ENCODE measurements around the gene ZSCAN5C.
A peak's percentile ranks its signal among the peaks of the same experiment; 100 is the strongest.
"Not testable (repeated sequence)": the region's sequence is repeated elsewhere in the genome, so short reads cannot be mapped to it uniquely, and the experiment has no call there.

ZSCAN5C gene, protein sequence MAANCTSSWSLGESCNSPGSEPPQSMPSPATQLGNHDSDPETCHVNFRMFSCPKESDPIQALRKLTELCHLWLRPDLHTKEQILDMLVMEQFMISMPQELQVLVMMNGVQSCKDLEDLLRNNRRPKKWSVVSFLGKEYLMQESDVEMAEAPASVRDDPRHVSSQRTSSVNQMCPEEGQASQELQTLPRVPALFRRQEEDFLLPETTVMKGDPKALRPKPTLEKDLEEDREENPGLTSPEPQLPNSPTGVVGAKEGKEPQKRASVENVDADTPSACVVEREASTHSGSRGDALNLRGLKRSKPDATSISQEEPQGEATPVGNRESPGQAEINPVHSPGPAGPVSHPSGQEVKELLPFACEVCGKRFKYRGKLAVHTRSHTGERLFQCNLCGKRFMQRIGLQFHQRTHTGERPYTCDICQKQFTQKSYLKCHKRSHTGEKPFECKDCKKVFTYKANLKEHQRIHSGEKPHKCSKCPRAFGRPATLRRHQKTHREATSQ

DNA sequence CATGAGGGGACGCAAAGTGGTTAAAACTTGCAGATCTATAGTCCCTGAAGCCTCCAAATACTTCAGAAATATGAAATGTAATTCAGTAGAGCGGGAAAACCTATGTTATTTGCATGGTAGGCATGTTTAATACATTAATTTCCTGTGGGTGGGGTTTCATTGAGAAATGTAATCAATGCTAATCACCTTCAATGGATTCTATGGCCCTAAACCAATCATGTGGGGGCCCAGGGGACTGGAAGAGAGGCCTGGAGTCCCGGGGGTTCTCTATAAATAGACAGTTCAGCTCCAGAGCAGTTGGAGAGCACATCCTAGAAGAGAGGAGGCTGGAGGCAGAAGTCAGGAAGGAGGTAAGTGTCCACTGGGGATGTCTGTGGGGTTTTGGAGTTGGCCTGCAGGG lies at the start of gene ZSCAN5C:
Gene ZSCAN5C (plus strand): TSS at position 301 of the 400 bp plus-strand sequence. CDS start 3,641 bp downstream, outside the sequence.
- no peak for DNase-seq

DNA sequence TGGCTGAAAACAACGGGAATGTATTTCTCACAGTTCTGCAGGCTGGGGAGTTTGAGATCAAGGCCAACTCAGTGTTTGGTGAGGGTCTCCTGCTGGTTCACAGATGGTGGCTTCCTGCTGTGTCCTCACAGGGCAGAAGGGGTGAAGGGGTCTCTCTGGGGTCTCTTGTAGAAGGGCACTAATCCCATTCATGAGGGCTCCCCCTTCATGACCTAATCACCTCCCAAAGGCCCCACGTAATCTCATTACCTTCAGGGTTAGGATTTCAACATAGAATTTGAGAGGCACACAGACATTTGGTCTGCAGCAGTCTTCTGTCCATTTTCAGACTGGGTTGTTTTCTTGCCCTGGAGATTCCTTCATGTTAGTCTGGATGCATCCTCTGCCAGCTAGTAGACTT lies 49.4 kb upstream of the ZSCAN5C start:
- no peak for DNase-seq

DNA sequence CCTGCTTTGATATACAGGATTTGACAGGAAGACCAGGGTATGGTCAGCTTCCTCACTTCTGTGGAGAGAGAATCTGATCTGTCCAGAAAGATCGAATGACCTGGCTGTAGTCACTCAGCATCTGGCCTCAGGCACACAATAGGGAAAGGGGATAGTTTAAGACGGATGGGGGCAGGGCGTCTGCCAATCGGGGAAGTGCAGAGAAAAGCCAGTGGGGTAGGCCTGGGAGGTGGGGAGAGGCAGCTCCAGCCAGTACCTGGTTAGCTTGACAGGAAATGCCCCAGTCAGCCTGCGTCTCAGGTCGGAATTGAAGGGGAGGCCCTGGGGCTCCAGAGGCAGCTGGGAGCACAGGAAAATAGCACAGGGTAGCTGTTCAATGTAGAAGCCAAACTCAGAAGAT lies 48.6 kb upstream of the ZSCAN5C start:
- DNase-seq, result no peak

DNA sequence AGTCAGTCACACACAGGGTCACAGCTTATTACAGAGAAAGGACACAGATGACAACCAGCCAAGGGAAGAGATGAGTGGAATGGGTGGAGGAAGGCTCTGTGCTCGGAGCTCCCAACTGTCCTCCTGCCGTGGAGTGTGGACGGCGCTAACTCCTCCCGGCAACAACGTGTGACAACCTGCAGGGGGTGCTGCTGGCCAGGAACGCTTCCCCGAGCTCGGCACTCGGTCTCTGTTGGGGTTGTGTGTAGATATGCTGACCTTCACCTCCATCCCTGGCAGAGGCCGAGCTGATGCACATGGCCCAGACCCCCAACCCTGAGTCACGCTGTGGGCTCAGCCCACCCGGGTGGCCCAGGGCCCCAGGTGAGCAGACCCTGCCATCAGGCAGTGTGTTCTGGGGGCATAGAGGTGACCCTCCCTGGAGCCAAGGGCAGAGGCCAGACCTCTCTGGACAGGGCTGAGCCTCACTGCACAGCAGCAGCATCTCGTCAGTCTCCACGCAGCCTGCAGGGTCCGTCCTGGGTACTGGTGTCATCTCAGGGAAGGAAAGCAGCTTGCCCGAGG lies 46.9 kb upstream of the ZSCAN5C start:
- no peak for DNase-seq

DNA sequence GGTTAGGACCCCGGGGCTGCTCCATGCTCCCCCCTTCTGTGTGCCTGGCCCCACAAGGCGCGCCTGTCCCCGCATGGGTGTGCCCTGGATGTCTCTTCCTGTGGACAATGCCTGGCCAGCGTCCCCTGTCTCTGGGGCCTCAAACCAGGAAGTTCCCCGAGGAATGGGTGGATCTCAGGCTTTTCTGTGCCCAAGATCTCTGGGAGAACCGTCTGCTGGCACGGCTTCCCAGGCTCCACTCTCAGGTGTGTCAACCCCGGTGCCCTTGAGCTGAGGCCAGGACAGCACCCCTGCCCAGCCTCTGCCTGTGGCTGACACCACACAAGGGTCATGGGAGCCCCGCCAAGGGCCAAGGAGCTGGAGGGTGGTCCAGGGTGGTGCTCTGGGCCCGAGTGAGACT lies 45.3 kb upstream of the ZSCAN5C start:
- DNase-seq, result no peak

DNA sequence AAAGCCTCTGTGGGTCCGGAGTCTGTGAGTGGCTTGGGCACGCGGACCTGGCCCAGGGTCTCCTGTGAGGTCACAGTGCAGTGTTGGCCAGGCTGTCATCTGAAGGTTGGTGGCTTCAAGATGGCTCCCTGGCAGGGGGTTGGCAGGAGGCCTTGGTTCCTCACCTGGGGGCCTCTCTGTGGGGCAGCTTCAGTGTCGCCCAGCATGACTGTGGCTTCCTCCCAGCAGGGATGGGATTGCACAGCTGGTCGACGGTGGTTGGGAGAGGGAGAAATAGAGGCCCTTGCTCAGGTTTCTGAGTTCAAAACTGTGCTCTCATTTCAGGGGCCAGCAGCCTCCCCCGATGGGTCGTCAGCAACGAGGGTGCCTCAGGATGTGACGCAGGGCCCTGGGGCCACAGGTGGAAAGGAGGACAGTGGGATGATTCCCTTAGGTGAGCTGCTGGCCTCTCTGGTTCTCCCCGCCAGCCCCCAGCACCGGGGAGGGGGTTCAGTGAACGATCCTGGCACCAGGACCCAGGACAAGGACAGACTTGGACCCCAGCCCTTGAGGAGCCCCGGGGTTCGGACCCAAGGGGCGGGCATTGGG lies 43.8 kb upstream of the ZSCAN5C start:
- no peak for DNase-seq

DNA sequence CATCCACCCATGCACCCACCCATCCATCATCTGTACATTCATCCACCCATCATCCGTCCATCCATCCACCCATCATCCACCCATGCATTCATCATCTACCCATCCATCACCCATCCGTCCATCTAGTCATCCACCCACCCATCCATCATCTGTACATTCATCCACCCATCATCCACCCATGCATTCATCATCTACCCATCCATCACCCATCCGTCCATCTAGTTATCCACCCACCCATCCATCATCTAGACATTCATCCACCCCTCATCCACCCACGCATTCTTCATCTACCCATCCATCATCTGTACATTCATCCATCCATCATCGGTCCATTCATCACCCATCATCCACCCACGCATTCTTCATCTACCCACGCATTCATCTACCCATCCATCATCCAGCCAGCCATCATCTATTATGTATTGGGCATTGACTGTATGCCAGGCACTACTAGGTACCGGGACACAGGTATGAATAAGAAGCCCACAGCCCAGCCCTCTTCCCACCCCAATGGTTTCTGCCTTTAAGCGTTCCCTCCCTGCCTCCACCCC lies 43.0 kb upstream of the ZSCAN5C start:
- no peak for DNase-seq

DNA sequence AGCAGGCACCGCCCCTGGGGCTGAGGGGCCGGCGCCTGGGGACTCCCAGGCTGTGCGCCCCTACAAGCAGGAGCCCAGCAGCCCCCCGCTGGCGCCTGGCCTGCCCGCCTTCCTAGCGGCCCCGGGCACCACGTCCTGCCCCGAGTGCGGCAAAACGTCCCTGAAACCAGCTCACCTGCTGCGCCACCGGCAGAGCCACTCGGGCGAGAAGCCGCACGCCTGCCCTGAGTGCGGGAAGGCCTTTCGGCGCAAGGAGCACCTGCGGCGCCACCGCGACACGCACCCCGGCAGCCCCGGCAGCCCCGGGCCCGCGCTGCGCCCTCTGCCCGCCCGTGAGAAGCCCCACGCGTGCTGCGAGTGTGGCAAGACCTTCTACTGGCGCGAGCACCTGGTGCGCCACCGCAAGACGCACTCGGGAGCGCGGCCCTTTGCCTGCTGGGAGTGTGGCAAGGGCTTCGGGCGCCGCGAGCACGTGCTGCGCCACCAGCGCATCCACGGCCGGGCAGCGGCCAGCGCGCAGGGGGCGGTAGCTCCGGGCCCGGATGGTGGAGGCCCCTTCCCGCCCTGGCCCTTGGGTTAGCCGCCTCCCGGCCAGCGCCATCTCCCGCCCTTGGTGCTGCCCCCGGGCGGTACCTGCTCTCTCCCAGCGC lies 42.3 kb upstream of the ZSCAN5C start:
- DNase-seq, result no peak

DNA sequence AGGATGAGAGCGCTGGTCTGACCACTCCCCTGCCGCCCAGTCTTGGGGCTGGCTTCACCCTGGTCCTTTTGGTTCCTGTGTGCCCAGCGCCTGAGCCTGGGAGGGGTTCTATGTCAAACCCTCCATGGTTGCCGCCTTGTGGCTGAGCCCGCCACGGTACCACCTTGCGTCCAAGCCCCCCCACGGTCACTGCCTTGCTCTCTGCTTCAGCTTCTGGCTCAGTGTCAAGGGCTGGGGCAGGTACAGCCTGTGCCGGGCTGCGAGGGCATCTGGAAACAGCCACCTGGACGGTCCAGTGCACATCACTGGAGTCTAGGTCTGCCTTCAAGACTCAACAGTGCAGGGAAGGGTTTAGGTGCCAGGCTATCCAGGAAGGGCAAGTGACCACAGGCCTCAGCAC lies 40.5 kb upstream of the ZSCAN5C start:
- no peak for DNase-seq

DNA sequence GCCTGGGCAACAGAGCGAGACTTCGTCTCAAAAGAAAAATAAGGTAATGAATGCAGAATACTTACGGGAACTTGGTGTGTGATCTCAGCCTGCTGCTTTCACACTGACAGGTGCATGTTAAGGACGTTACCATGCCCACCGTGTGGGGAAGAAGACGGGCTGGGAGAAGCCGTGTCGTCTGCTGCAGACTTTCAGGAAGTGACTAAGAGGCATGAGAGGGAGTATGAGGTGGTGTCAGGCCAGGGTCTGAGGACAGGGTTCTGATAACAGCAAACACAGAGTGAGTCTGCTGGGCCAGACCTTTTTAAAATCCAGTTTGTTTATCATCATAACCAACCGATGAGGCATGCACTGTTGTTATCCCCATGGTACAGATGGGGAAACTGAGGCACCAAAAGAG lies 39.8 kb upstream of the ZSCAN5C start:
- DNase-seq, result peak; percentile 10 to 50

DNA sequence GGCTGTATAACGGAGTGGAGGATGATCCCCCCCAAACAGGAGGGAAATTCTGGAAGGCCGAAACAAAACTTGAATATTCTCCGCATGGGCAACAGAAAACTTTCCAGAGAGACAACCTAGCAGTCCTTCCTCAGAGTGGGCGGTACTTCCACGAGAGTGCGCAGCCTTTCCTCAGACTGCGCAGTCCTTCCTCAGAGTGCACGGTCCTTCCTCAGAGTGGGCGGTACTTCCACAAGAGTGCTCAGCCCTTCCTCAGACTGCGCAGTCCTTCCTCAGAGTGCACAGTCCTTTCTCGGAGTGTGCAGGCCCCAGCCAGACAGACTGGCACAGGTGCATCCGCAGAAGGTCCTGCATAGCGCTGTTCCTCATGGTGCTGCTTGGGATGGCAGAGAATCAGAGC lies 39.0 kb upstream of the ZSCAN5C start:
- DNase-seq, result no peak

DNA sequence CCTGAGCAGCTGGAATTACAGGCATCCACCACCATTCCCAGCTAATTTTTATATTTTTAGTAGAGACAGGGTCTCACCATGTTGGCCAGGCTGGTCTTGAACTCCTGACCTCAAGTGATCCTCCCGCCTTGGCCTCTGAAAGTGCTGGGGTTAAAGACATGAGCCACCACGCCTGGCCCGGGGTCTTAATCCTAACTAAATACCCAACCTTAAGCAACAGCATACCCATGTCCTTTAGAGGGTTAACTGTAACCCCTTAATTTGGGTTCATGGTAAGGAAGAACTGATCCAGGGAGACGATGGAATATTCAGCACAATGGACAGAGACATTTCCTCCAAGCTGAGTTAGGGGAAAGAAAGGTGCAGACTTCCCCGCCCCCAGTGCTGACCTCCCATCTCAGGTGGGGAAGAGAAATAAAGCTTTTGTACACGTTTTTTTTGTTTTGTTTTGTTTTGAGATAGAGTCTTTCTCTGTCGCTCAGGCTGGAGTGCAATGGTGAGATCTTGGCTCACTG lies 35.0 kb upstream of the ZSCAN5C start:
- DNase-seq, result no peak

DNA sequence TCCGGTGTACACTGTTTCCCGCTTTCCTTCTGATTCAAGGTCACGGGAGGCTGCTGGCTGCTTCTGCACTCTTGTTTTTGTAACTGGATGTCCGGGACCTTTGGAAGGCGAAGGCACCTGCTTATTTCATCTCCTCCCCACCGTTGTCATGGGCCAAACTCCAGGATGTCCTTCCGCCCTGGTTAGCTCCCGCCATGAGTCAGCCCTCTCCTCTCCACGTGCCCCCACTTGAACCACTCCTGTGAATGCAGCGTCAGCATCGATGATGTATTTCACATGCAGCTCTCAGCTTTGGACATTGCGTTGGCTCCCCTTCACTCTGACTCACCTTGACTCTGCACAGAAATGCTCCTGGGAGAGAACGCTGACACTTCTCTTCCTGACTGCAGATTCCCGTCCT lies 31.8 kb upstream of the ZSCAN5C start:
- DNase-seq, result no peak

DNA sequence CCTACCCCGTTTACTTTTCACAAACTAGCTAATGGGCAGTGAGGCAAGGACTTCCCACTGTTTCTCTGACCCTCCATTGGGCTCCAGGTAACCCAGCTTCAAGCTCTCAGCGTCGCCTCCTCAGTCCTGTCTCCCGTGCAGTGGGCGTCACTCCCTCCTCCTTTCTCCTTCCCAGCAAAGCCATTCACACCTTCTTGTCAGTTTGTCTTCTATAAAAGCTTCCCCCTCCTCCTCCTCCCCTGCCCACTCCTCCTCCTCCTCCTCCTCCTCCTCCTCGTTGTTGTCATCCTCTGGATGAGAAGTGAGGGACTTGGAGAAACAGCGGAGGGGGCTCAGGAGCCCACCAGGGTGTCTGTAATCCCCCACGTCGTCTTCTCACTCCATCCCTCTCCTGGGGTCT lies 28.0 kb upstream of the ZSCAN5C start:
- no peak for DNase-seq

DNA sequence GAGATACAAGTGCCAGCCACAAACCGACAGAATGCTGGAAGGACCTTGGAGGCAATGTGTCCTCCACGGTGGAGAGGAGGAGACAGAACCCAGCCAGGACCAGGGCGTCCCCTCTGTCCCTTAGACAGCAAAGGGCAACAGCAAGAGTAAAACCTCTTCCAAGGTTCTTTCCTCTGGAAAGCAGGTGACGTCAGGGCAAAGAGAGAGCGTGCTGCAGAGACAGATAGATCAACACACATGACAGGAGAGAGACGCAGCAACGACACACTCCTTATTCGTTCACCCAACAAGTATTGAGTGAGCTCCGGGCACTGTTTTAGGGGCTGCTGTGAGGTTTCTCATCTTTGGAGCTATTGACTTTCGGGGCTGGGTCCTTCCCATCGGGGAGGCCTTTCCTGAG lies 27.5 kb upstream of the ZSCAN5C start:
- DNase-seq, result no peak

DNA sequence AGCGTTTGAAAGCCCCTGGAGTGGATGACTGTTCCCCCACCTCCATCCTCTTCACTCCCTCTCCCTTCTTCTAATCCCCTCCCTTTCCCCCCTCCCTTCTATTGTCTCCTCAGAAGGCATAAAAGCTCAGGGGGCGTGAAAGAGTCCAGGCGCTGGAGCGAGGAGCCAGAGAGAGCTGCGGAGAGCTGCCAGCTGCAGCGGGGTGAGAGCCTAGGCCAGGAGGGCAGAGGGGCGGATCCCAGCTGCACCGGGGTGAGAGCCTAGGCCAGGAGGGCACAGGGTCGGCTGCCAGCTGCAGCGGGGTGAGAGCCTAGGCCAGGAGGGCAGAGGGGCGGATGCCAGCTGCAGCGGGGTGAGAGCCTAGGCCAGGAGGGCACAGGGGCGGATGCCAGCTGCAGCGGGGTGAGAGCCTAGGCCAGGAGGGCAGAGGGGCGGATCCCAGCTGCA lies 26.2 kb upstream of the ZSCAN5C start, which contains the start of gene GALP:
Gene GALP (plus strand): TSS at position 148 of the 447 bp plus-strand sequence. CDS start 1,101 bp downstream, outside the sequence.
- not testable (repeated sequence) for DNase-seq

DNA sequence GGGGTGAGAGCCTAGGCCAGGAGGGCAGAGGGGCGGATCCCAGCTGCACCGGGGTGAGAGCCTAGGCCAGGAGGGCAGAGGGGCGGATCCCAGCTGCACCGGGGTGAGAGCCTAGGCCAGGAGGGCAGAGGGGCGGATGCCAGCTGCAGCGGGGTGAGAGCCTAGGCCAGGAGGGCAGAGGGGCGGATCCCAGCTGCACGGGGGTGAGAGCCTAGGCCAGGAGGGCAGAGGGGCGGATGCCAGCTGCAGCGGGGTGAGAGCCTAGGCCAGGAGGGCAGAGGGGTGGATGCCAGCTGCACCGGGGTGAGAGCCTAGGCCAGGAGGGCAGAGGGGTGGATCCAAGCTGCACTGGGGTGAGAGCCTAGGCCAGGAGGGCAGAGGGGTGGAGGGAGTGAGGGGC lies 25.8 kb upstream of the ZSCAN5C start:
- DNase-seq, result not testable (repeated sequence)

DNA sequence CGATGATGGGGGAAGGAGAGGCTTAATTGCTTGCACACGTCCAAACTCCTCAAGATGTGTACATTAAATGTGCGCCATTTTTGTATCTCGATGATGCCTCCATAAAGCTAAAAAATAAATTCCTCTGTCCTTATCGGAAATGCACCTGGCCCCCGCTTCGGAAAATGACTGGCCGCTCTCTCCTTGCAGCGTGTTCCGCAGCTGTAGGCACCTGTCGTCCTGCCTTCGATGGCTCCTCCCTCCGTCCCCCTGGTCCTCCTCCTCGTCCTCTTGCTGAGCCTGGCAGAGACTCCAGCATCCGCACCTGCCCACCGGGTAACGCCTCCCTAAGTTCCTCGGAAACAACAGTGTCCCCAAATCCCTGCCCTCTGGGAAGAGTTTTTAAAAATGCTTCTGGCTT lies 25.2 kb upstream of the ZSCAN5C start:
- no peak for DNase-seq

DNA sequence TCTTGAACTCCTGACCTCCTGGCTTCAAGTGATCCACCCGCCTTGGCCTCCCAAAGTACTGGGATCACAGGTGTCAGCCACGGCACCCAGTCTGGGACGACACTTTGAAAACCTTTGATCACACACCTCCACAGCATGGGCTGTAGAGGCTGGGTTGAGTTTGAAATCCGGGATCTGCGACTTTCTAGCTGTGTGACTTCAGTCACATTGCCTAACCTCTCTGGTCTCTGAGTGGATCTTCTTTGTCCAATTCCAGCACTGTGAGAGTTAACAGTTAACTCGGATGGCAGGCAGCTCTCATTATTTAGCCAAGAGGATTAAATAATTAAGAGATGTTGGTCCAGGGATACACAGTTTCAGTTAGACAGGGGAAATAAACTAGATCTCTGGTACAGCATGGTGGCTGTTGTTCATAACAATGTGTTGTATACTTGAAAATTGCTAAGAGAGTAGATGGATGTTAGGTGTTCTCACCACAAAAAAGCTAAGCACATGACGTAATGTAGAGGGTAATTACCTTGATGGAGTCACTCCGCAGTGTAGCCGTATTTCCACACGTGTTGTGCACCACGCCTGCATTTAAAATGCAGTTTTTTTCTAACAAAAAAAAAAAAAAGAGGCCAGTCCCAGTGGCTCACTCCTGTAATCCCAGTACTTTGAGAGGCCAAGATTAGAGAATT lies 24.4 kb upstream of the ZSCAN5C start:
- DNase-seq, result no peak

DNA sequence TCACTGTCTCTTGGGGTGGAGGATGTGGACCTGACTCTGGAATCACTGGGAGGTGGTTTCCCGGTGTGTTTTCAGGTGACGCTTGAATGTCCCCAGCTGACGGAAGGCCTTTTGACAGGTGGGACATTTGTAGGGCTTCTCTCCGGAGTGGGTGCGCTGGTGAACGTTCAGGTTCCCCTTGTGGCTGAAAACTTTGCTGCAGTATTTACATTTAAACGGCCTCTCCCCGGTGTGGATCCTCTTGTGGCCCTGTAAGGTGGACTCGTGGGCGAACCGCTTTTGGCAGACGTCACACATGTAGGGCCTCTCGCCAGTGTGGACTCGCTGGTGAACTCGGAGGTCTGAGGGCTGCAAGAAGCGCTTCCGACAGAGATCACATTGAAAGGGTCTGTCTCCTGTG lies 12.3 kb upstream of the ZSCAN5C start:
- DNase-seq, result no peak

DNA sequence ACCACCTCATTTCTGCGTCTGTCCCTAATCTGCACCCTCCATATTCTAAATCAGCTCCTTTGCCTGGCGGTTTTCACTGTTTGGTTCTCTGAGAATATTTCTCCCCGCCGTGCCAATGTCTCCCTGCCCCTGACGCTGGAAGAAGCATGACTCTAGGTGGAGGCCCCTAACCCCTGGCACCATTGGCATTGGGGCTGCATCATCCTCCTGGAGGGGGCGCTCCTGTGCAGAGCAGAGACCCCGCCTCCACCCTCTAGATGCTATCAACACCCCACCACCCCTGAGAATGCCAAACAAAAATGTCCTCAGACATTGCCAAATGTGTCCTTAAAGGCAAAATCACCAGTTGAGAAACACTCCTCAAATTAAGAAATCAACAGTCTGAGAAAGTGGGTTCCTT lies 11.0 kb upstream of the ZSCAN5C start:
- DNase-seq, result no peak

DNA sequence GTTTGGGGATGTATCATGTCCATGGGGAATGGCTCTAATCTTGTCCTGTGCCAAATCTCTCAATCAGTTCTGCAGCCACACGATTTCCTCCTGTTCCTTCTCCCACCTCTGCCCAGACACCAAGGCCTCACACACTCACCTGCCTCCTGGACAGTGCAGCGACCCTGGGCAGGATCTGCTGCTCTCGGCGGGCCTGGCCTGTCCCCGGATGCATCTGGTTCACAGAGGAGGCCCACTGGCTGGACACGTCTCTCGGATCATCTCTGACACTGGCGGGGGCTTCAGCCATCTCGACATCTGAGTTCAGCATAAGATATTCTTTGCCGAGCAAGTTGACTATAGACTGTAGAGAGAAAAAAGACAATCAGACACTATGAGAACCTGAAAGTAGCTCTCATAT lies 10.4 kb upstream of the ZSCAN5C start:
- DNase-seq, result no peak

Data from inflammatory macrophage treated with lipopolysaccharide for 1 hour (primary cell).